Loucy (cell line): ENCODE results near the gene TRMU.

Source experiments
- EZH2phosphoT487 ChIP-seq: fragments of 200-600 bp; IDR thresholded peaks from 2 replicates; pipeline ENCODE4 v1.6.1; 2018; ENCODE audit warnings: antibody characterized with exemption, mild to moderate bottlenecking, moderate library complexity, borderline replicate concordance
- TF ChIP-seq, protein P1 (sequence below): fragments of 200-600 bp; sonication (generic); conservative IDR thresholded peaks from 2 replicates; pipeline ENCODE4 v1.5.1; 2014; ENCODE audit warnings: mild to moderate bottlenecking, antibody characterized with exemption, low read length

DNA sequence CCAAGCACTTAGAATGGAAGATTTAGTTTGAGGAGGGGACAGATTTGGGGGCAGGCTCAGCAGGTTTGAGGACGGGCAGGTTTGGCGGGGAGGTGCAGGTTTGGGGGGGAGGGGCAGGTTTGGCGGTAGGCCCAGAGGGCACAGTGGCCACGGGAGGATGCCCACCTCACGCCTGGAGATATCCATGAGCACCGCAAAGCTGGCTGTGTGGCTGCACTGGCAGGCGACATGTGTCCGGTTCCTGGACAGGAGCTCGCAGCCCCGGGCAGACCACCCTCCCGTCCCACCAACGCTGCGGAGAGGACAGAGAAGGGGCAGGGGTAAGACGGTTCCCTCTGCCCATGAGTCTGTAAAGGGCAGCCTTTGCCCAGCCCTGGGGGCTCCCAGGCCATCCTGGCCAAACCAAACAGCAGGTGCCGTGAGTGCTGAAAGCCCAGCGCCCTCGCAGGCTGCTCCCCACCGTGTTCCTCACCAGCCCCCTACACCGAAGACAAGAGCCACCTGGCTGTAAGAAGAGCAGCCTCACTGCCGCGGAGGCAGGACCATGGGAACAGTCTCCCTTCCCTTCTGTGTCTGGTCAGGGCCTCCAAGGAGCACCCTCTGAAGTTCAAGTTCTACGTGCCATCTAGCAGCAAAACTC is 43.0 kb downstream of the TRMU start:
- TF ChIP-seq, protein P1, sequence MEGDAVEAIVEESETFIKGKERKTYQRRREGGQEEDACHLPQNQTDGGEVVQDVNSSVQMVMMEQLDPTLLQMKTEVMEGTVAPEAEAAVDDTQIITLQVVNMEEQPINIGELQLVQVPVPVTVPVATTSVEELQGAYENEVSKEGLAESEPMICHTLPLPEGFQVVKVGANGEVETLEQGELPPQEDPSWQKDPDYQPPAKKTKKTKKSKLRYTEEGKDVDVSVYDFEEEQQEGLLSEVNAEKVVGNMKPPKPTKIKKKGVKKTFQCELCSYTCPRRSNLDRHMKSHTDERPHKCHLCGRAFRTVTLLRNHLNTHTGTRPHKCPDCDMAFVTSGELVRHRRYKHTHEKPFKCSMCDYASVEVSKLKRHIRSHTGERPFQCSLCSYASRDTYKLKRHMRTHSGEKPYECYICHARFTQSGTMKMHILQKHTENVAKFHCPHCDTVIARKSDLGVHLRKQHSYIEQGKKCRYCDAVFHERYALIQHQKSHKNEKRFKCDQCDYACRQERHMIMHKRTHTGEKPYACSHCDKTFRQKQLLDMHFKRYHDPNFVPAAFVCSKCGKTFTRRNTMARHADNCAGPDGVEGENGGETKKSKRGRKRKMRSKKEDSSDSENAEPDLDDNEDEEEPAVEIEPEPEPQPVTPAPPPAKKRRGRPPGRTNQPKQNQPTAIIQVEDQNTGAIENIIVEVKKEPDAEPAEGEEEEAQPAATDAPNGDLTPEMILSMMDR = no peak
- TF ChIP-seq EZH2phosphoT487 = no peak
